ENCODE measurements around the gene SKA3. TPM values are rescaled to one million over a fixed set of nuclear protein-coding genes. Genes with fewer than 3 reads are reported as not detected.

The SKA3 gene
- total RNA-seq, 6 experiments from 2014 or later, result 0.18 to 2.4 (median 0.75) TPM

DNA sequence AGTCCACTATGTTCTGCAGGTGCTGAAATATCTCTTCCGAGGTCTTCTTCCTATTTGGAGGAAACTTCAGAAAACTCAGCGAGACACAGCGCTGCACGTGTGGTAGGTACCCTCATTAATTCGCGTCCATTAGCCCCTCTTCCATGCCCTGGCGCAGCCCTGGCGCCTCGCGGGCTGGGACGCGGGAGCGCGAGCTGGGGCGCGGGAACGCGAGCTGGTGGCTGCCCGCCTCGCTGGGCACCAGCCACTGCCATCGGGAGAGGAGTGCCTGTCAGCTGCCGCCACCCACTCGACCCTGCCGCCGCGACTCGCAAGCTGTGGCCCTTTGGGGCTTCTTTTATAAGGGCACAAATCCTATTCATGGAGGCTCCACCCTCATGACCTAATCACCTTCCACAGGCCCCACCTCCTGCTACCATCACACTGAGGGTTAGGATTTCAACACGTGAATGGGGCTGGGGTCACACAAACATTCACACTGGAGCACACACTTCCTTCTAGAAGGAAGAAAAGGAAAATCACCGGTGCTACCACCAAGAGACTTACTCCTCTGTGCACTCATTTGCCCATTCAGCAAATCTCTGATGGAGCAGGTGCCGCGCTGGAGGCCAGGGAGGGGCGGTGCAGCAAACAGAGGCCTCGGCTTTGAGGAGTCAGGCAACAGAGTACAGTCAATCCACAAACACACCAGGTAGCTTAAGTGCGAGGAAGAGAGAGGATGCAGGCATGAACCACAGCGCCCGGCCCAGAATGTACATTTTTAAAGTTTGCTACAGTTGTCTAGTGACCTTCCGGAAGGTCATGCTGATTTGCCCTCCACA lies 71.9 kb downstream of the SKA3 start:
- intact Hi-C loops (cut with DNase I), result no loop called here

More for the DNA sequence above, 71.9 kb downstream of the SKA3 start:
- Histone ChIP-seq H3K36me3 (no peaks in the 10 kb centered on the region), H3K4me3 (no peak overlapping the region), H3K27ac (no peak overlapping the region), H3K4me1 (no peaks in the 10 kb centered on the region), H3K27me3 (no peaks in the 10 kb centered on the region), H3K9me3 (no peaks in the 10 kb centered on the region)
- 84% methylated on average over 4 of the region's 37 CpGs for WGBS (ENCODE audit: insufficient coverage, low coverage, low lambda C conversion rate, missing lambda C conversion rate)
- DNase-seq (no peak), ATAC-seq (no peak)
- no peak for TF ChIP-seq POLR2A (IDR thresholded peaks at IDR 0.05)
- TF ChIP-seq, protein P1, sequence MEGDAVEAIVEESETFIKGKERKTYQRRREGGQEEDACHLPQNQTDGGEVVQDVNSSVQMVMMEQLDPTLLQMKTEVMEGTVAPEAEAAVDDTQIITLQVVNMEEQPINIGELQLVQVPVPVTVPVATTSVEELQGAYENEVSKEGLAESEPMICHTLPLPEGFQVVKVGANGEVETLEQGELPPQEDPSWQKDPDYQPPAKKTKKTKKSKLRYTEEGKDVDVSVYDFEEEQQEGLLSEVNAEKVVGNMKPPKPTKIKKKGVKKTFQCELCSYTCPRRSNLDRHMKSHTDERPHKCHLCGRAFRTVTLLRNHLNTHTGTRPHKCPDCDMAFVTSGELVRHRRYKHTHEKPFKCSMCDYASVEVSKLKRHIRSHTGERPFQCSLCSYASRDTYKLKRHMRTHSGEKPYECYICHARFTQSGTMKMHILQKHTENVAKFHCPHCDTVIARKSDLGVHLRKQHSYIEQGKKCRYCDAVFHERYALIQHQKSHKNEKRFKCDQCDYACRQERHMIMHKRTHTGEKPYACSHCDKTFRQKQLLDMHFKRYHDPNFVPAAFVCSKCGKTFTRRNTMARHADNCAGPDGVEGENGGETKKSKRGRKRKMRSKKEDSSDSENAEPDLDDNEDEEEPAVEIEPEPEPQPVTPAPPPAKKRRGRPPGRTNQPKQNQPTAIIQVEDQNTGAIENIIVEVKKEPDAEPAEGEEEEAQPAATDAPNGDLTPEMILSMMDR (IDR thresholded peaks at IDR 0.05), result no peak

Small RNAs within 50 kb of the gene (small RNA-seq; reads per million reads assigned to genes)
- gene AL158032.1 (0 reads per million in 2 experiments), gene RF00086 (0 reads per million in 2 experiments), gene RF02116 (0 reads per million in 2 experiments)

Other genes with a start within 250 kb of the SKA3 start
- 10 to 100 TPM in 2 of 6 experiments, 1 to 10 TPM in 4; 6.8 to 12.8 (median 8.7) TPM for gene LATS2, start 115.0 kb downstream of the SKA3 start, total RNA-seq
- gene SAP18, start 36.4 kb downstream of the SKA3 start, total RNA-seq, result 100 to 1,000 TPM in 3 of 6 experiments, 10 to 100 TPM in 3; 33.1 to 119 (median 95.6) TPM
- 10 to 100 TPM; 10.6 to 38.7 (median 13.6) TPM for gene MRPL57, start 106 bp upstream of the SKA3 start, total RNA-seq

Data from right lobe of liver (tissue), 6 donors.